Osteoblast (primary cell): Measurements from ENCODE around the gene CHST9. TPM values are rescaled to one million over a fixed set of nuclear protein-coding genes. Genes with fewer than 3 reads are reported as not detected.

Experiments used
- DNase-seq: peaks from one replicate; pipeline ENCODE4 v3.0.0; 2011; ENCODE audit warnings: low spot score, mixed read lengths; ENCODE audit not compliant: insufficient read length; ENCODE audit errors: missing footprints
- H2AFZ ChIP-seq: 2 replicates; pipeline ENCODE4 v1.6.0; 2011; ENCODE audit warnings: mild to moderate bottlenecking, low read length
- H3K27ac ChIP-seq: 2 replicates; pipeline ENCODE4 v1.5.1; 2011; ENCODE audit warnings: mild to moderate bottlenecking, low read depth, low read length, moderate library complexity
- H3K27me3 ChIP-seq: 2 replicates; pipeline ENCODE4 v1.6.0; 2012; ENCODE audit warnings: mild to moderate bottlenecking, control low read depth, inconsistent platforms, low read length, moderate library complexity; ENCODE audit not compliant: insufficient read depth
- H3K36me3 ChIP-seq: 2 replicates; pipeline ENCODE4 v1.5.1; 2011; ENCODE audit warnings: mild to moderate bottlenecking, low read length, control low read depth, moderate library complexity; ENCODE audit not compliant: insufficient read depth
- H3K4me1 ChIP-seq: 2 replicates; pipeline ENCODE4 v1.5.1; 2011; ENCODE audit warnings: mild to moderate bottlenecking, low read length, control low read depth, moderate library complexity; ENCODE audit not compliant: insufficient read depth
- H3K4me2 ChIP-seq: 2 replicates; pipeline ENCODE4 v1.6.0; 2011; ENCODE audit warnings: mild to moderate bottlenecking, low read length; ENCODE audit not compliant: insufficient read depth
- H3K4me3 ChIP-seq: fragments of 200-600 bp; sonication (generic); 3 replicates; pipeline ENCODE4 v1.5.1; 2012; ENCODE audit warnings: mild to moderate bottlenecking, low read length, inconsistent platforms; ENCODE audit not compliant: insufficient read depth
- H3K79me2 ChIP-seq: 2 replicates; pipeline ENCODE4 v1.6.0; 2012; ENCODE audit warnings: mild to moderate bottlenecking, low read length, control low read depth, inconsistent platforms; ENCODE audit not compliant: insufficient read depth
- H3K9me3 ChIP-seq: 2 replicates; pipeline ENCODE4 v1.5.1; 2011; ENCODE audit warnings: low read depth, low read length, control low read depth
- H4K20me1 ChIP-seq: 2 replicates; pipeline ENCODE4 v1.6.0; 2012; ENCODE audit warnings: mild to moderate bottlenecking, low read length, control low read depth; ENCODE audit not compliant: insufficient read depth
- CTCF ChIP-seq: IDR thresholded peaks from 2 replicates; pipeline ENCODE4 v1.5.1; 2011; ENCODE audit warnings: mild to moderate bottlenecking, low read depth, low read length, moderate library complexity; ENCODE audit errors: extremely low read depth
- total RNA-seq: library from RNA; depleted of rRNA; stranded (reverse); fragments of >200 nt; gene quantifications from 2 replicates; pipeline ENCODE4 v1.2.3, GENCODE V29; 2012

The CHST9 gene
- total RNA-seq, 1 donor, result not detected

- Histone ChIP-seq H3K9me3 (peaks cover 5% of the 10 kb centered on the region), H2AFZ (no peak overlapping the region), H3K27me3 (no peaks in the 10 kb centered on the region), H3K4me3 (no peak overlapping the region), H3K36me3 (no peaks in the 10 kb centered on the region), H4K20me1 (no peaks in the 10 kb centered on the region), H3K4me1 (no peaks in the 10 kb centered on the region), H3K4me2 (no peak overlapping the region), H3K27ac (no peak overlapping the region), H3K79me2 (no peaks in the 10 kb centered on the region)
- DNase-seq, result no peak
- no peak for TF ChIP-seq CTCF
Observed at GRCh38 chr18:27114842-27115241, 70.3 kb downstream of the CHST9 start.

GRCh38 chr18:27113358-27113757 is 71.8 kb downstream of the CHST9 start:
- Histone ChIP-seq H3K4me2 (no peak overlapping the region), H3K36me3 (no peaks in the 10 kb centered on the region), H3K4me3 (no peak overlapping the region), H4K20me1 (no peaks in the 10 kb centered on the region), H2AFZ (no peak overlapping the region), H3K27me3 (no peaks in the 10 kb centered on the region), H3K79me2 (no peaks in the 10 kb centered on the region), H3K4me1 (no peaks in the 10 kb centered on the region), H3K9me3 (peaks cover 8% of the 10 kb centered on the region), H3K27ac (no peak overlapping the region)
- DNase-seq, result no peak
- no peak for TF ChIP-seq CTCF

- Histone ChIP-seq H3K27ac (no peak overlapping the region), H3K79me2 (no peaks in the 10 kb centered on the region), H3K27me3 (no peaks in the 10 kb centered on the region), H3K4me1 (no peaks in the 10 kb centered on the region), H4K20me1 (no peaks in the 10 kb centered on the region), H3K36me3 (no peaks in the 10 kb centered on the region), H3K4me2 (no peak overlapping the region), H2AFZ (no peak overlapping the region), H3K9me3 (peaks cover 8% of the 10 kb centered on the region), H3K4me3 (no peak overlapping the region)
- no peak for DNase-seq
- no peak for TF ChIP-seq CTCF
Observed at GRCh38 chr18:27110319-27110718, 74.8 kb downstream of the CHST9 start.

GRCh38 chr18:27109451-27109850 is 75.7 kb downstream of the CHST9 start:
- H2AFZ ChIP-seq, result no peak overlapping the region
- no peaks in the 10 kb centered on the region for H3K27me3 ChIP-seq
- H3K4me3 ChIP-seq, result no peak overlapping the region
- no peak for TF ChIP-seq CTCF
- DNase-seq, result no peak
- H3K4me2 ChIP-seq, result no peak overlapping the region
- H3K4me1 ChIP-seq, result no peaks in the 10 kb centered on the region
- no peaks in the 10 kb centered on the region for H3K79me2 ChIP-seq
- H3K36me3 ChIP-seq, result no peaks in the 10 kb centered on the region
- no peak overlapping the region for H3K27ac ChIP-seq
- no peaks in the 10 kb centered on the region for H4K20me1 ChIP-seq
- H3K9me3 ChIP-seq, result peaks cover 8% of the 10 kb centered on the region
